ENCODE measurements around the gene E4F1.

The E4F1 gene

DNA sequence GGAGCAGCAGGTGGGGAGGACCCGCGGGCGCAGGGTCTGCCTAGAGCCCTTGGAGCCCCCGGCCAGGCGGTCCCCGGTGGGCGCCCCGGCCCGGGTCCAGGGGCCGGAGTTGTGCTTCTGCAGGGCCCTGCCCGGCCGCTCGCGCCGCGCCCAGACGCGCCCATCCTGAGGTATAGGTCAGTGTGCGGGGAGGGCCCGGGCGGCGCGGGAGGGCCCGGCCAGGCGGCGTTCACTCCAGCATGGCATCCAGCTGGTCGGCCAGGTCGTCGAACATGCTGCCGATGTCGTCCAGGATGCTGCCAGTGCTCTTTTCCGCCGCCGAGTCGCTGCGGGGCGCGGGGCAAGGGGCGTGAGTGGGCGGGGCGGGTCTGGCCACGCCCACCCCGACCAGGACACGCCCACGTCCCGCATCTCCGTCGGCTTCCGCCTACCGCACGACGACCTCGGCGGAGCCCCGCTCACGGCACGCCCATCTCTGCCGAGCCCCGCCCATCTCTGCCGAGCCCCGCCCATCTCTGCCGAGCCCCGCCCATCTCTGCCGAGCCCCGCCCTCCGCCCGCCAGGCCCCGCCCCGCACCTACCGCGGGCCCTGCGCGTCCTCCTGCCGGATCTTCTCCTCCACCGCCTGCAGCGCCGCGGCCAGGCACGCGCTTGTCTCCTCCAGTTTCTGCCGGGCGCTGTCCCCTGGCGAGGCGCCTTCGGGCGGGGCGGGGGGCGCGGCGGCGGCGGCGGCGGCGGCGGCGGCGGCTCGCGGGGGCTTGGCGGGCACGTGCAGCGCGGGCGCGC is 44.9 kb upstream of the E4F1 start:
- peak; percentile 71 for DNase-seq (ENCODE audit: low read depth, low spot score)
- Histone ChIP-seq H3K9ac (ENCODE audit: insufficient read length, low read depth) (no peak overlapping the region), H3K9me3 (ENCODE audit: insufficient read depth, low read length) (no peaks in the 10 kb centered on the region), H3K4me3 (ENCODE audit: insufficient read length, low read depth) (no peak overlapping the region), H3K27me3 (ENCODE audit: insufficient read depth, insufficient read length) (no peaks in the 10 kb centered on the region), H3K4me1 (ENCODE audit: insufficient read depth, insufficient read length) (peaks cover 17% of the 10 kb centered on the region), H3K36me3 (ENCODE audit: insufficient read depth, insufficient read length, low read length) (peaks cover 60% of the 10 kb centered on the region)
- TF ChIP-seq SUZ12 (IDR thresholded peaks at IDR 0.05; ENCODE audit: extremely low read depth, insufficient read depth, insufficient read length), result no peak

DNA sequence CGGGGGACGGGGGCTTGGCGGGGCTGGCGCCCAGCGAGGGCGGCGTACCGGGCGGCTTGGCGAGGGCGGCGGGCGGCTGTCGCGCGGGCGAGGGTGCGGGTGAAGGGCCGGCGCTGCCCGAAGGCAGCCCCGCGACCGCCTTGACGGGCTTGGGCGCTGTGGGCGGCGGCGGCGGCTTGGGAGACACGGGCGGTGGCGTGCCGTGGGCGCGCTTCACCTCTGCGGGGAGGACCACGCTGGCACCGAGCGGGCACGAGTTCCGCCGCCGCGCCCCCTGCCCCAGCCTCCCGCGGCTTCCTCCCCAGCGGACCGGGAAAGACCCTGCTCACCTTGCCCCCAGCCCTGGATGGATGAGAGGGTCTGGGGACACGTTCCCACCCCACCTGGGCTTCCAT is 44.3 kb upstream of the E4F1 start:
- Histone ChIP-seq H3K27me3 (ENCODE audit: insufficient read depth, insufficient read length) (no peaks in the 10 kb centered on the region), H3K4me3 (ENCODE audit: insufficient read length, low read depth) (no peak overlapping the region), H3K36me3 (ENCODE audit: insufficient read depth, insufficient read length, low read length) (peaks cover 54% of the 10 kb centered on the region), H3K4me1 (ENCODE audit: insufficient read depth, insufficient read length) (peaks cover 17% of the 10 kb centered on the region), H3K9ac (ENCODE audit: insufficient read length, low read depth) (no peak overlapping the region), H3K9me3 (ENCODE audit: insufficient read depth, low read length) (no peaks in the 10 kb centered on the region)
- TF ChIP-seq YY1 (IDR thresholded peaks at IDR 0.05; ENCODE audit: insufficient read depth, insufficient read length) (no peak), SUZ12 (IDR thresholded peaks at IDR 0.05; ENCODE audit: extremely low read depth, insufficient read depth, insufficient read length) (no peak)
- DNase-seq (ENCODE audit: low read depth, low spot score), result no peak

DNA sequence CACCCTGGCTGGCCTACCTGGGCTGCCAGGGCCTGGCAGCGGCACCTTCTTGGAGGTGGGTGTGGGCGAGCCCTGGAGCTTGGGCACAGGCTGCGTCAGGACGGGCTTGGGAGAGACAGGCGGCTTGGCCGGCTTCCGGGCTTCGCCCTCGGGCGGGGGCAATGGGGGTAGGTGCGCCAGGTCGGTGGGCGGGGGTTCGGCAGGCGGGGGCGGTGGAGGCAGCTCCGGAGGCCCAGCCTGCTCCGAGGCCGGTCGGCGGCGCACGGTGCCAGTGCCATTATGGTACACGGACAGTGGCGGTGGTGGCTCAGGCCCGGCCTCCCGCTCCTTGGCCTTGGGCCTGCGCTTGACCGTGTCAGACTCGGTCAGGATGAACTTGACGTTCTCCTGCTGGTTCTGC is 43.8 kb upstream of the E4F1 start:
- H3K9me3 ChIP-seq (ENCODE audit: insufficient read depth, low read length), result no peaks in the 10 kb centered on the region
- peaks cover 17% of the 10 kb centered on the region for H3K4me1 ChIP-seq (ENCODE audit: insufficient read depth, insufficient read length)
- no peak overlapping the region for H3K9ac ChIP-seq (ENCODE audit: insufficient read length, low read depth)
- H3K27me3 ChIP-seq (ENCODE audit: insufficient read depth, insufficient read length), result no peaks in the 10 kb centered on the region
- H3K36me3 ChIP-seq (ENCODE audit: insufficient read depth, insufficient read length, low read length), result peaks cover 52% of the 10 kb centered on the region
- DNase-seq (ENCODE audit: low read depth, low spot score), result no peak
- H3K4me3 ChIP-seq (ENCODE audit: insufficient read length, low read depth), result no peak overlapping the region
- TF ChIP-seq SUZ12 (IDR thresholded peaks at IDR 0.05; ENCODE audit: extremely low read depth, insufficient read depth, insufficient read length) (no peak), YY1 (IDR thresholded peaks at IDR 0.05; ENCODE audit: insufficient read depth, insufficient read length) (no peak), ZNF274 (IDR thresholded peaks at IDR 0.05; ENCODE audit: low read depth, low read length) (no peak)

DNA sequence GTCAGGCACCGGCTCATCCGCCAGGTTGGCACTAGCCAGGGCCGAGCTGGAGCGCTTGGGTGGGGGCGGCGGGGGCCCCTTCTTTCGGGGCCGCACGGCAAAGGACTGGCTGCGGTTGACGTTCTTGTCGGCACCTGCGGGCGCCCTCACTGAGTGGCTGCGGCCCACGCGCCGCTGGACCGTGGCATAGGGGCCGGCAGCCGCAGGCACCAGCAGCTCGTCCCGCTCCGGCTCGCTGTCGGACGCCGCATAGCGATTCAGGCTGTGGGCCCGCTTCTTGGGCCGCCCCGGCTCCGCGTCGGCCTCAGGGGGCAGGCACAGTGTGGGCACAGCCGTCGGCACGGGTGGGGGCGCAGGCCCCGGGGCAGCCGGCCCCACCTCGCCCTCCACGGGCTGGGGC is 42.9 kb upstream of the E4F1 start:
- Histone ChIP-seq H3K4me1 (ENCODE audit: insufficient read depth, insufficient read length) (peaks cover 17% of the 10 kb centered on the region), H3K36me3 (ENCODE audit: insufficient read depth, insufficient read length, low read length) (peaks cover 43% of the 10 kb centered on the region), H3K27me3 (ENCODE audit: insufficient read depth, insufficient read length) (no peaks in the 10 kb centered on the region), H3K4me3 (ENCODE audit: insufficient read length, low read depth) (no peak overlapping the region), H3K9me3 (ENCODE audit: insufficient read depth, low read length) (no peaks in the 10 kb centered on the region), H3K9ac (ENCODE audit: insufficient read length, low read depth) (no peak overlapping the region)
- TF ChIP-seq ZNF274 (IDR thresholded peaks at IDR 0.05; ENCODE audit: low read depth, low read length), result no peak
- no peak for DNase-seq (ENCODE audit: low read depth, low spot score)

DNA sequence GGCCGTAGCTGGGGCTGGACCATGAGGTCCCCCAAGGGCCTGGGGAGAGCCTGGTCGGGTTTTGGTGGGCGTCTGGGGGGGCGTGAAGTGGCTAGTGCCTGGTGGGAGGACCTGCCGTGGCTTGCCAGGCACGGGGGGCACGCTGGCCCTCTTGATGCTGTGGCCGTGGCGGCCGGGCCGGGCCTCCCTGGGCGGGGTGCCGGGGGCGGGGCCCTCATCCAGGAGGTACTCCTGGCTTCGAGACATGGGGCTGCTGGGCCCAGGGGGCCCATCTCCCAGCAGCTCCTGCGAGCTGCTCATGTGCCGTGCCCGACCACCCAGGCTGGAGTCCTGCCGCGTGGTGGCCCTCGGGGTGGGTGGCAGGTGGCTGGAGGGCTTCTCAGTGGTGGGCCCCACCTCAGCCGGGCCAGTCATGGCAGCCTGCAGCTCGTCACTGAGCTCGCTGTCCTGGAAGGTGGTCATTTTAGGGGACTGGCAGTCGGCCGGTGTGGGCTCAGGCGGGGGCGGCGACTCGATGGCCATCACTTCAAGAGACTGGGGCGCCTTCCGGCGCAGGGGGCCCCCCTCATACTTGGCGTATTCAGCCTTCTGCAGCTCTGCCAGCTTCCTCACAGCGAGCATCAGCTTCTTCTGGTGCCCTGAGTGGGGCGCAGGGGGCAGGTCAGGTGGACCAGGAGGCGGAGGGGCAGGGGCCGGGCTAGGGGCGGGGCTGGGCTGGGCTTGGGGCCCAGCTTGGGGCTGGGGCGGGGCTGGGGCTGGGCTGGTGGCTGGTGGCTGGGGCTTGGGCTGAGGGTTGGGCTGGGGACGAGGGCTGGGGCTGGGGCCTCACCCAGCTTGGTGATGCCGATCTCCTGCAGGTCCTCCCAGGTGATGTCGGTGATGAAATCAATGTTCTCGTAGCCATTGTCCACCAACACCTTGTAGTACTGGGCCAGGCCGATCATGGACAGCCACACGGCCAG is 42.1 kb upstream of the E4F1 start:
- peaks cover 18% of the 10 kb centered on the region for H3K4me1 ChIP-seq (ENCODE audit: insufficient read depth, insufficient read length)
- H3K9ac ChIP-seq (ENCODE audit: insufficient read length, low read depth), result peak overlapping the region; percentile 32
- no peak for DNase-seq (ENCODE audit: low read depth, low spot score)
- no peaks in the 10 kb centered on the region for H3K9me3 ChIP-seq (ENCODE audit: insufficient read depth, low read length)
- no peak for TF ChIP-seq YY1 (IDR thresholded peaks at IDR 0.05; ENCODE audit: insufficient read depth, insufficient read length)
- TF ChIP-seq ZNF274 (IDR thresholded peaks at IDR 0.05; ENCODE audit: low read depth, low read length), result no peak
- no peak for TF ChIP-seq SUZ12 (IDR thresholded peaks at IDR 0.05; ENCODE audit: extremely low read depth, insufficient read depth, insufficient read length)
- H3K27me3 ChIP-seq (ENCODE audit: insufficient read depth, insufficient read length), result no peaks in the 10 kb centered on the region
- H3K4me3 ChIP-seq (ENCODE audit: insufficient read length, low read depth), result no peak overlapping the region
- H3K36me3 ChIP-seq (ENCODE audit: insufficient read depth, insufficient read length, low read length), result peaks cover 35% of the 10 kb centered on the region

DNA sequence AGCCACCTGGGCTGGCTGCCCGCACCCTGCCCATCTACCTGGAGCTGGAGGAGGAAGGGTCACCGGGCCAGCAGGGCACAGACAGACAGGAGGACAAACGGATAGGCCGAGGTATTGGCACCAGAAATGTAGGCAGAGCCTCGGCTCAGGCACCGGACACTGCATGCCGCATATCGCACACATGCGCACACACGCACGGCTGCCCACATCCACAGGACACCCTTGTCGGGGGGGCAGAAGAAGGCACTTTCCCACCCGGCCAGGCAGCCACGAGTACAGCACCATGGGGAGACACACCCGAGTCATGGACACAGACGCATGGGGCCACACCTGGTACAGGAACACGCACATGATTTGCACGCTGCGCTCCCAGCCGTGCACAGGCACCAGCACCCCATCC is 41.4 kb upstream of the E4F1 start:
- peak overlapping the region; percentile 32 for H3K9ac ChIP-seq (ENCODE audit: insufficient read length, low read depth)
- no peak overlapping the region for H3K4me3 ChIP-seq (ENCODE audit: insufficient read length, low read depth)
- TF ChIP-seq YY1 (IDR thresholded peaks at IDR 0.05; ENCODE audit: insufficient read depth, insufficient read length) (no peak), SUZ12 (IDR thresholded peaks at IDR 0.05; ENCODE audit: extremely low read depth, insufficient read depth, insufficient read length) (no peak), ZNF274 (IDR thresholded peaks at IDR 0.05; ENCODE audit: low read depth, low read length) (no peak)
- peaks cover 19% of the 10 kb centered on the region for H3K4me1 ChIP-seq (ENCODE audit: insufficient read depth, insufficient read length)
- H3K27me3 ChIP-seq (ENCODE audit: insufficient read depth, insufficient read length), result no peaks in the 10 kb centered on the region
- H3K9me3 ChIP-seq (ENCODE audit: insufficient read depth, low read length), result no peaks in the 10 kb centered on the region
- no peak for DNase-seq (ENCODE audit: low read depth, low spot score)
- H3K36me3 ChIP-seq (ENCODE audit: insufficient read depth, insufficient read length, low read length), result peaks cover 29% of the 10 kb centered on the region

DNA sequence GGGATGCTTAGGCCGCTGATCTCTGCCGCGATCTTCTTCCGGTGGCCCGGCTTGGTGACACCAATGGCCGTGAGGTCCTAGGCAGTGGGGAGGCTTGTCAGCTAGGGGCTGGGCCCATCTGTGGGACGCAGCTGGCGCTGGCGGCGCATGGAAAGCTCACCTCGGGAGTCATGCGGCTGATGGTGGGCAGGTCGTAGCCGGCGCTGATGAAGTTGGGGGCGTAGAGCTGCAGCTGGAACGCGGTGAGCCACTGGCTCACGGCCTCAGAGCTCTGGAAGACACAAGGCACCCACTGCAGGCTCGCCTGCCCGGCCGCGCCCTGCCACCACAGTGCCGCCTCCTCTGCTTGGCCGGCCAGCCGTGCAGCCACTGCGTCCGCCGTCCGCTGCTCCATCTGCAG is 39.7 kb upstream of the E4F1 start:
- Histone ChIP-seq H3K9me3 (ENCODE audit: insufficient read depth, low read length) (no peaks in the 10 kb centered on the region), H3K9ac (ENCODE audit: insufficient read length, low read depth) (no peak overlapping the region), H3K36me3 (ENCODE audit: insufficient read depth, insufficient read length, low read length) (peaks cover 14% of the 10 kb centered on the region), H3K27me3 (ENCODE audit: insufficient read depth, insufficient read length) (no peaks in the 10 kb centered on the region), H3K4me1 (ENCODE audit: insufficient read depth, insufficient read length) (peaks cover 19% of the 10 kb centered on the region), H3K4me3 (ENCODE audit: insufficient read length, low read depth) (no peak overlapping the region)
- DNase-seq (ENCODE audit: low read depth, low spot score), result no peak
- TF ChIP-seq ZNF274 (IDR thresholded peaks at IDR 0.05; ENCODE audit: low read depth, low read length), result no peak
- TF ChIP-seq SUZ12 (IDR thresholded peaks at IDR 0.05; ENCODE audit: extremely low read depth, insufficient read depth, insufficient read length), result no peak
- TF ChIP-seq YY1 (IDR thresholded peaks at IDR 0.05; ENCODE audit: insufficient read depth, insufficient read length), result no peak
